GM18909 (cell line): ENCODE measurements around the gene COL4A6.

Experiments used
- ATAC-seq: cut with Tn5 transposase; IDR thresholded peaks from one replicate; pipeline ENCODE4 v1.9.1; 2021; ENCODE audit warnings: mild to moderate bottlenecking; ENCODE audit not compliant: unreplicated experiment, poor library complexity

COL4A6 gene

DNA sequence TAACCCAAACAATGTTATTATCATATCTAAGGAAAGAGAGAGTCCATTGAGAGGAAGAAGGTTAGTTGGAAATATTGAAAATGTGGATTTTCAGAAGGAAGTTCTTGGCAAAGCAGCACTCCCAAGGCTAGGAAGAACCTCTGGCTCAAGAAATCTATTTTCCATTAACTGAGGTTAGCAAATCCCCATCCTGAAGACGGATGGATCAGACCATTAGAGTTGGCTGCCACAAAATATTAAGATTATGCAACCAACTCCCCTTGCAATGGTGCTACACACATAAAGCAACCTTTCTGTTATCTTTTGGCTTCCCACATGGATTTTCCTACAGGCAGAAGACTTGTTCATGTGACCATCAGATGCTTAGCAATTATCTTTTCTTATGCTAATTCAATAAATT lies 96.3 kb downstream of the COL4A6 start:
- ATAC-seq: no peak

DNA sequence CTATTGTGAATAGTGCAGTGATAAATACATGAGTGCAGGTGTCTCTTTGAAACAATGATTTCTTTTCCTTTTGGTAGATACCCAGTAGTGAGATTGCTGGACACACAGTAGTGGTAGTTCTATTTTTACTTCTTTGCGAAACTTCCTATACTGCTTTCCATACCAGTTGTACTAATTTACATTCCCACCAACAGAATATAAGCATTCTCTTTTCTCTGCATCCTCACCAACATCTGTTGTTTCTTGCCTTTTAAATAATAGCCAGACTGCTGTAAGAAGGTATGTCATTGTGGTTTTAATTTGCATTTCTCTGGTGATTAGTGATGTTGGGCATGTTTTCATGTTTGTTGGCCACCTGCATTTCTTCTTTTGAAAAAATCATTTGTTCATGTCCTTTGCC lies 105.9 kb downstream of the COL4A6 start:
- peak; percentile 83 for ATAC-seq

- no peak for ATAC-seq
These were observed 106.9 kb downstream of the COL4A6 start for GRCh38 chrX:108331126-108331909.

GRCh38 chrX:108323751-108324150 lies 114.5 kb downstream of the COL4A6 start:
- ATAC-seq: no peak

DNA sequence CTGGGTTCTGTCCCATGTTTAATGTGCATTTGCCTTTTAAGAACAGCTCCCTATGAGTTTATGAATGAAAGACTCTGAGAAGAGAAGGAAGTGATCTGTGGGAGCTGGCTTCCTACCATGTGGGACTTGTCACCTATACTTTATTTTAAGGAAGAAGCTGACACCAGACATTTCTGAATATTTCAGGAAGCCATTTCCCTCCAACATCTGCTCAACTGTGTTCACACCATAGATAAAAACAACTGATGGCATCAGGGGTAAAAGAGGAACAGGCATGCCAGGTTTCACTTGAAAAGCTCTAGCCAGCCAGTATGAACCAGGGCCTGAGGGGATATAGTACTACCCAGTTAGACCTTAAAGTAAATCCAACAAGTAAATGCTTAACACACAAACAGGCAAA lies 116.0 kb downstream of the COL4A6 start:
- ATAC-seq: no peak

- no peak for ATAC-seq
These were observed 121.8 kb downstream of the COL4A6 start for GRCh38 chrX:108316456-108316855.

GRCh38 chrX:108313669-108314068 lies 124.6 kb downstream of the COL4A6 start:
- no peak for ATAC-seq

GRCh38 chrX:108312957-108313356 lies 125.3 kb downstream of the COL4A6 start:
- no peak for ATAC-seq

DNA sequence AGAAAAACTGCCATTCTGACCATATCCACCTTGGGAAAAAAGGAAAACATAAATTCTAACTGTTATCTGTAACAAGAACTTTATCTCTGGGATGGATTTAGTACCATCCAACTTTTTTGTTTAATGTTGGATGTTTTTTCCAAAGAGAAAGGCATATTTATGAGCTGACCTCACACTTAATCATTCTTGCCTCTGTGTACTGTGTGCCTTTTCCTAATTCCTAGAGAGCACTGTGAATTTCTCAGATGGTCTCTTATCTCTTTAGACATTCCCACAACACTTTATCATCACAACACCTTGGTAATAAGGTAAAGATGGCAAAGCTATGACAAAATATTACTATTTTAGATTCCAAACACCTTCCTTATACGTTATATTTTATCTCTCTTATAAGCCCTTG lies 126.2 kb downstream of the COL4A6 start:
- ATAC-seq: no peak

DNA sequence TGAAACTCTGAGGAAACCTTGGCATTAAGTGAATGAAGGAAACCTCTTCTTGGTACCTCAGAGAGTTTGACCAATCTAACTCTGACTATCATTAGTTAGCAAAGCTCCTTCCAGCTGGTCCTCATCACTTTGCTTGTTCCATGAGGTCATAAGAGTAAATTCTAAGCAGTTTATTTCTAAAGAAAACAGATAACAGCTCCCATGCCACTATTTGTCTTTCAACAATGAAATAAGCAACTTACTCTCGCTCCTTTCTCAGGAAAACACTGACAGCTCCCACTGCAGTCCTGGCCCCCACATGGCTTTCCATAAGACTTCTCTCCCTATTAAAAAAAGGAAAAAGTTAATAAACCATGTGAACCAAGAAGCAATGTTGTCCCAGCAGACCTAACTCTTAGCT lies 127.7 kb downstream of the COL4A6 start:
- no peak for ATAC-seq

DNA sequence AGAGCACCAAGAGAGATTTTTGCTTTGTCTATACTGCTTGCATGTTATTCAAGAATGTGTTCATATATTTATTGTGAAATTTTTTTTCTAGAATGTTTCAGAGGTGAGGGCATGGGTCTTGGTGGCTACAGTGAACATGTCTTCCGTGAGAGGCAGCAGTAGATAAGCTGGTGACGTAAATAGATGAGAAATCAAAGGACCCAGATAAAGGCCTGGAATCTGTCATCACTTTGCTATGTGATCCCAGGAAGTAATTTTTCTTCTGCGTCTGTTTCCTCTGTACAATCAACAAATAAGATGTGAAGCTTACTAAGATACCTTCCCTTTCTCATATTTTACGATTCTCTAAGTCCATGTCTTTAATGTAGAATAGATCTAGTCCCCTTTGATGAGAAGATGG lies 129.1 kb downstream of the COL4A6 start:
- no peak for ATAC-seq

DNA sequence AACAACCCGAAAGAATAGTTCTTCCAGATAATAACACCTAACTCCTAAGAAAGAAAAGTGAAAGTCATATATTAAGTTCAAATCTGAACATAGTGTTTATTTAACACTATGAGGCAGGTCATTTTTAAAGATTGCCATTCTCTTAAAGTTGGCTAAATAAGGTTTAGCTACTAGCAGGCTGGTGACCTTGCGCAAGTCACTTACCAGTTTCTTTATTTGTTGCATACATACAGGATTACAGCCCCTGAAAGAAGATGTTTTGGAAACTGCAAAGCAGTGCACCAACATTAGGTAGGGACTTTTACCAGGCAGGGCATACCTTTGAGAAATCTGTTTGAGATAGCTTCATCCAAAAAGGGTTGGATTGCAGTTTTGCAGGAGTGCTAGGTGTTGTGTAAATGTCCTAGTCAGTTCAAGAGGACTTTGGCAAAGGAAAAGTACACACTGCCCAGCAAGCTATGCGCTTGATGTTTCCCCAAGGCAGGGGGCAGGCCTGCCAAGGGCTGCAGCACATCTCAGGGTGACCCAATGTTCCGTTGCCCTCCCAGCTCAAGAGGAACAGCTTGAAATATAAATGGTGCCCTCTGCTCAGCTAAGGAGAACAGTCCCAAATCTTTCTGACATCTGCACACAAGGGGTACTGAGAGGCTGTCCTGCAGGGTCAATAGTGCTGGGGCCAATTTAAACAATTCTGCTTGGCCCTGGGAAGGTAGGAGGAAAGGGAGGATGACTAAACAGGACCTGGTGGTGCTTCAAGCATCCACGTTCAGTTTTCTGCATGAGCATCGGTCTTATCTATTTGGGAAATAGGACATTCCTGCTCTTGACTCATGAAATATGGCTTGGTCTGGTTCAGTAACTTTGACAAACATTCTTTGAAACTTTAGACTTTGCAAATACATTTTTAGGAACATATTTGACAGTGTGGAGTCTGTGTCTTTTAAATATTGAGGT lies 130.8 kb downstream of the COL4A6 start:
- no peak for ATAC-seq

DNA sequence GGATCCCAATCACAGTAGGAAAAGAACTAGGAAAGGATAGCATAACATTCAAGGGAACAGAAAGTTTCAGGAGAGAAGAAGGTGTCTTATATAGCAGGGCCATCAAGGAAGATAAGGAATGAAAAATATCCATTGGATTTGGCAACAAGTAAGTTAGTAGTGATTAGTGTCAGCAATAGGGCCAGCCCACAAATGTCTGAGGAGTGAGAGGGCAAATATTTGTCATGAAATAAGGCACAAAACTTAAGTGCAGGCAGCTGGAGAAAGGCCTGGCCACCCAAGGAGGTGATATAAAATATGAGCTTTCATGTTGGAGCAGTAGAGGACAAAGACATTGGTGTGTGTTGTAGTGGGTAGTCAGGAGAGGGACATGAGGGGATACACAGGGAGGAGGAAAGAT lies 132.1 kb downstream of the COL4A6 start:
- ATAC-seq: no peak

GRCh38 chrX:108304757-108305156 lies 133.5 kb downstream of the COL4A6 start:
- no peak for ATAC-seq

- ATAC-seq: peak; percentile 53
These were observed 134.0 kb downstream of the COL4A6 start for GRCh38 chrX:108304210-108304609.

DNA sequence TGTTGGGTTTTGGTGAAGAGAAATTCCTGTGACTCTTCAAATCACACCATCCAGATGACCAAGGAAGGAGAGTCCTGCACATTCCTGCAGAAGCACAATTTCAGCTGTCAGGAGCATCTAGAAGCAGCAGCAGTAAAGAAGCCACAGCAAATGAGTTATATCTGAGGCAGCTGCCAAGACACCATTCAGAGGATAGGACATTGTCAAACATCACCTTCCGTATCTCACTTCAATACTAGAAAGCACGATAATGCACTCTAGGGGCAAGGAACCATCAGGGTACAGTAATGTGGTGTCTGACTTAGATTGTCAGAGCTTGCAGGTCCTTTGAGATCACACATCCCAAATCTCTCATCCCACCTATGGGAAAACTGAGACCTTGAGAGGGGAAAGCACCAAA lies 134.5 kb downstream of the COL4A6 start:
- ATAC-seq: no peak

DNA sequence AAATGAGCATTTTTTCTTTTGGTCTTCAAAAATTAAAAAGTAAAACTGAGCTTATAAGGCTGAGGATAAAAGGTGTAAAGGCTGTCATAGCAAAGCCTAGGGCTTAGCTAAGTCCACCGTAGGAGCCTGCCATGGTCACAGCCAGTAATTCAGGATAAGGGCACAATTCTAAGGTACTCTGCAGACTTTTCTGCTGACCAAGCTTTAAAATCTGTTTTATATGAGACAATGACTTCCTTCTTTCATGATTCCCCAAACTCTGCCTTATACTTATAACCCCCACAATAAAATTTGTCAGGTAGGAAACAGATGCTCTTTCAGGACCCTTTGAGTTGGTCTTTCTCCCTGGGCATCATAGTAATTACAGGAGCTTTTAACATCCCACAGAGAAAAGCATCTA lies 138.5 kb downstream of the COL4A6 start:
- peak; percentile 8 for ATAC-seq

DNA sequence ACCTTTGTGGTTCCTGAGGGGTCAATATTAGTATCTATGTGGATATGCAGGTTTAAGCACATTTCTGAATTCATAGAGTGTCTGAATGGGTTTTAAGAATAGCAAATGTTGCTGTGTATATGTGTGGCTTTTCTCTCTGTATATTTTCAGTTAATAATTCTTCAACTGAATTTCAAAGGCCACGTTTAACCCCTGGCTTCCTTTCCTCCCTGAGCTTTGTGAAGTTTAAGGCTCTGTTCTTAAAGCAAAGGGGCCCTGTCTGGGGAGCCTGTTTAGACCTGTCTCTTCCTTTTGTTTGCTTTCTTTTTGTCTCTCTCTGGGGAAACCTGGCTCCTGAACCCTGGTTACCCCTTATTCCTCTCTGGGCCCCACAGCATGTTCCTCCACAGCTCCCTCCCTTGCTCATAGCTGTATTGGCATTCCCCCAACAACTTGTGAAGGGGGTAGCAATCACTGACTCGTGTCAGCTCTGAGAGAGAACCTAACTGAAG lies 139.1 kb downstream of the COL4A6 start:
- ATAC-seq: peak; percentile 75

- ATAC-seq: no peak
These were observed 140.0 kb downstream of the COL4A6 start for GRCh38 chrX:108298165-108298602.

DNA sequence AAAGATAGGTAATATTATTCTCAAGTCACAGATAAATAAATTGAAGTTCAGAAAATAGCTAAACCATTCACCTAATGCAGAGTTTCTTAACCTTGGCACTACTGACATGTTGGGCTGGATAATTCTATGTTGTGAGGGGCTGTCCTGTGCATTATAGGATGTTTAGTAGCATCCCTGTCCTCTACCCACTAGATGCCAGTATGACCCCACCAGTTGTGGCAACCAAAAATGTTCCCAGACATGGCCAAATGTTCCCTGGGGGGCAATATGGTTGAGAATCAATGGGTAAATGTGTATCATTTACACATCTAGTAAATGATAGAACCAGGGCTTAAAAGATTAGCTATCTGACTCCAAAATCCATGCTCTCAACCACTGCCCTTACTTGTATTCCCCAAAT lies 140.9 kb downstream of the COL4A6 start:
- no peak for ATAC-seq

GRCh38 chrX:108292053-108292452 lies 146.2 kb downstream of the COL4A6 start:
- ATAC-seq: no peak
